Measurements from ENCODE around the gene EDNRA. TPM values are rescaled to one million over a fixed set of nuclear protein-coding genes. Genes with fewer than 3 reads are reported as not detected.

EDNRA gene
- total RNA-seq, 1 experiment from 2014 or later, result 0.71 TPM

- intact Hi-C loops (cut with micrococcal nuclease; ENCODE audit: unreplicated experiment), result no loop called here
- no peaks in the 10 kb centered on the region for H3K36me3 Mint-ChIP-seq (ENCODE audit: insufficient read depth, unreplicated experiment)
- no peaks in the 10 kb centered on the region for H3K27me3 Mint-ChIP-seq (ENCODE audit: unreplicated experiment)
- no peaks in the 10 kb centered on the region for H3K9me3 Mint-ChIP-seq (ENCODE audit: low read depth, unreplicated experiment)
- no TSS peak for BruUV-seq (replicated peaks)
- H3K27ac Mint-ChIP-seq (ENCODE audit: unreplicated experiment), result no peak overlapping the region
- DNase-seq, result no peak
- no peaks in the 10 kb centered on the region for H3K4me1 Mint-ChIP-seq (ENCODE audit: low read depth, unreplicated experiment)
- no peak for TF ChIP-seq CTCF (IDR thresholded peaks at IDR 0.05; ENCODE audit: unreplicated experiment)
- CTCF ChIA-PET, result no interaction called here
- H3K4me3 Mint-ChIP-seq (ENCODE audit: low read depth, unreplicated experiment), result no peak overlapping the region
Measured at GRCh38 chr4:147487616-147488015, 6.7 kb downstream of the EDNRA start.

GRCh38 chr4:147488556-147488955 is 7.7 kb downstream of the EDNRA start:
- DNase-seq, result no peak
- Mint-ChIP-seq H3K27me3 (ENCODE audit: unreplicated experiment) (no peaks in the 10 kb centered on the region), H3K36me3 (ENCODE audit: insufficient read depth, unreplicated experiment) (no peaks in the 10 kb centered on the region), H3K9me3 (ENCODE audit: low read depth, unreplicated experiment) (no peaks in the 10 kb centered on the region), H3K4me3 (ENCODE audit: low read depth, unreplicated experiment) (no peak overlapping the region), H3K27ac (ENCODE audit: unreplicated experiment) (no peak overlapping the region), H3K4me1 (ENCODE audit: low read depth, unreplicated experiment) (no peaks in the 10 kb centered on the region)
- CTCF ChIA-PET, result no interaction called here
- intact Hi-C loops (cut with micrococcal nuclease; ENCODE audit: unreplicated experiment), result no loop called here
- no peak for TF ChIP-seq CTCF (IDR thresholded peaks at IDR 0.05; ENCODE audit: unreplicated experiment)
- BruUV-seq (replicated peaks), result no TSS peak

GRCh38 chr4:147491086-147491485 is 10.2 kb downstream of the EDNRA start:
- H3K36me3 Mint-ChIP-seq (ENCODE audit: insufficient read depth, unreplicated experiment), result no peaks in the 10 kb centered on the region
- H3K27me3 Mint-ChIP-seq (ENCODE audit: unreplicated experiment), result no peaks in the 10 kb centered on the region
- H3K27ac Mint-ChIP-seq (ENCODE audit: unreplicated experiment), result no peak overlapping the region
- H3K4me3 Mint-ChIP-seq (ENCODE audit: low read depth, unreplicated experiment), result no peak overlapping the region
- no peak for DNase-seq
- H3K9me3 Mint-ChIP-seq (ENCODE audit: low read depth, unreplicated experiment), result no peaks in the 10 kb centered on the region
- no peaks in the 10 kb centered on the region for H3K4me1 Mint-ChIP-seq (ENCODE audit: low read depth, unreplicated experiment)
- no TSS peak for BruUV-seq (replicated peaks)
- TF ChIP-seq CTCF (IDR thresholded peaks at IDR 0.05; ENCODE audit: unreplicated experiment), result no peak
- intact Hi-C loops (cut with micrococcal nuclease; ENCODE audit: unreplicated experiment), result no loop called here
- CTCF ChIA-PET, result no interaction called here

GRCh38 chr4:147492306-147492705 is 11.4 kb downstream of the EDNRA start:
- BruUV-seq (replicated peaks), result no TSS peak
- no peak overlapping the region for H3K4me3 Mint-ChIP-seq (ENCODE audit: low read depth, unreplicated experiment)
- no peaks in the 10 kb centered on the region for H3K36me3 Mint-ChIP-seq (ENCODE audit: insufficient read depth, unreplicated experiment)
- H3K27ac Mint-ChIP-seq (ENCODE audit: unreplicated experiment), result no peak overlapping the region
- TF ChIP-seq CTCF (IDR thresholded peaks at IDR 0.05; ENCODE audit: unreplicated experiment), result no peak
- H3K9me3 Mint-ChIP-seq (ENCODE audit: low read depth, unreplicated experiment), result no peaks in the 10 kb centered on the region
- intact Hi-C loops (cut with micrococcal nuclease; ENCODE audit: unreplicated experiment), result no loop called here
- no peaks in the 10 kb centered on the region for H3K27me3 Mint-ChIP-seq (ENCODE audit: unreplicated experiment)
- H3K4me1 Mint-ChIP-seq (ENCODE audit: low read depth, unreplicated experiment), result no peaks in the 10 kb centered on the region
- DNase-seq, result no peak
- CTCF ChIA-PET, result interaction anchor here (0.6 kb wide), 1 partner anchor 12 kb away, joined by 3 read pairs; no protein-coding TSS in a partner anchor
